ENCODE measurements around the gene ZNF778. TPM values are rescaled to one million over a fixed set of nuclear protein-coding genes. Genes with fewer than 3 reads are reported as not detected.

The ZNF778 gene
- total and polyA plus RNA-seq, 2 of the 13 experiments (the other 11 are each of a cell fraction or from before 2014, with no cell fraction given): 3.8 to 7.2 TPM

DNA sequence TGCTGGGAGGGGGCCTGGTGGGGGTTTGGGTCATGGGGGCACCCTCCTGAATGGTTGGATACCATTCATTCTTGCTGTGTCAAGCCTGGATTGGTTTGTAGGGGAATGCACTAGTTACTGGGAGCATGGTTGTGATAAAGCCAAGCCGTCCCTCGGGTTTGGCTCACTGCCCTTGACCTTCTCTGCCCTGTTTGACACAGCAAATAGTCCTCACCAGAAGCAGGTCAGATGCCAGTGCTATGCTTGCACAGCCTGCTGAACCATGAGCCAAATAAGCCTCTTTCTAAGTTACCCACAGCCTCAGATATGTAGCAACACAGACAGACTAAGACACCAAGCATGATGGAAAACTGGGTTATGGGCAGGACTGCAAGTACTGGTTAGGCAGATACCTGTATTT, 14.6 kb downstream of the ZNF778 start (continued):
- TF ChIP-seq, protein P1, sequence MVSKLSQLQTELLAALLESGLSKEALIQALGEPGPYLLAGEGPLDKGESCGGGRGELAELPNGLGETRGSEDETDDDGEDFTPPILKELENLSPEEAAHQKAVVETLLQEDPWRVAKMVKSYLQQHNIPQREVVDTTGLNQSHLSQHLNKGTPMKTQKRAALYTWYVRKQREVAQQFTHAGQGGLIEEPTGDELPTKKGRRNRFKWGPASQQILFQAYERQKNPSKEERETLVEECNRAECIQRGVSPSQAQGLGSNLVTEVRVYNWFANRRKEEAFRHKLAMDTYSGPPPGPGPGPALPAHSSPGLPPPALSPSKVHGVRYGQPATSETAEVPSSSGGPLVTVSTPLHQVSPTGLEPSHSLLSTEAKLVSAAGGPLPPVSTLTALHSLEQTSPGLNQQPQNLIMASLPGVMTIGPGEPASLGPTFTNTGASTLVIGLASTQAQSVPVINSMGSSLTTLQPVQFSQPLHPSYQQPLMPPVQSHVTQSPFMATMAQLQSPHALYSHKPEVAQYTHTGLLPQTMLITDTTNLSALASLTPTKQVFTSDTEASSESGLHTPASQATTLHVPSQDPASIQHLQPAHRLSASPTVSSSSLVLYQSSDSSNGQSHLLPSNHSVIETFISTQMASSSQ (IDR thresholded peaks at IDR 0.05; ENCODE audit: low read depth): no peak
- TF ChIP-seq, protein P1 (CRISPR knock-in tag; IDR thresholded peaks at IDR 0.05; ENCODE audit: borderline replicate concordance): no peak
- TF ChIP-seq, protein P2, sequence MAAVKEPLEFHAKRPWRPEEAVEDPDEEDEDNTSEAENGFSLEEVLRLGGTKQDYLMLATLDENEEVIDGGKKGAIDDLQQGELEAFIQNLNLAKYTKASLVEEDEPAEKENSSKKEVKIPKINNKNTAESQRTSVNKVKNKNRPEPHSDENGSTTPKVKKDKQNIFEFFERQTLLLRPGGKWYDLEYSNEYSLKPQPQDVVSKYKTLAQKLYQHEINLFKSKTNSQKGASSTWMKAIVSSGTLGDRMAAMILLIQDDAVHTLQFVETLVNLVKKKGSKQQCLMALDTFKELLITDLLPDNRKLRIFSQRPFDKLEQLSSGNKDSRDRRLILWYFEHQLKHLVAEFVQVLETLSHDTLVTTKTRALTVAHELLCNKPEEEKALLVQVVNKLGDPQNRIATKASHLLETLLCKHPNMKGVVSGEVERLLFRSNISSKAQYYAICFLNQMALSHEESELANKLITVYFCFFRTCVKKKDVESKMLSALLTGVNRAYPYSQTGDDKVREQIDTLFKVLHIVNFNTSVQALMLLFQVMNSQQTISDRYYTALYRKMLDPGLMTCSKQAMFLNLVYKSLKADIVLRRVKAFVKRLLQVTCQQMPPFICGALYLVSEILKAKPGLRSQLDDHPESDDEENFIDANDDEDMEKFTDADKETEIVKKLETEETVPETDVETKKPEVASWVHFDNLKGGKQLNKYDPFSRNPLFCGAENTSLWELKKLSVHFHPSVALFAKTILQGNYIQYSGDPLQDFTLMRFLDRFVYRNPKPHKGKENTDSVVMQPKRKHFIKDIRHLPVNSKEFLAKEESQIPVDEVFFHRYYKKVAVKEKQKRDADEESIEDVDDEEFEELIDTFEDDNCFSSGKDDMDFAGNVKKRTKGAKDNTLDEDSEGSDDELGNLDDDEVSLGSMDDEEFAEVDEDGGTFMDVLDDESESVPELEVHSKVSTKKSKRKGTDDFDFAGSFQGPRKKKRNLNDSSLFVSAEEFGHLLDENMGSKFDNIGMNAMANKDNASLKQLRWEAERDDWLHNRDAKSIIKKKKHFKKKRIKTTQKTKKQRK (IDR thresholded peaks at IDR 0.05; ENCODE audit: low read length): no peak
- peak; percentile 70 for TF ChIP-seq KDM6A (CRISPR knock-in tag; IDR thresholded peaks at IDR 0.05; ENCODE audit: low read depth)
- no peak for TF ChIP-seq ZMYM3 (CRISPR knock-in tag; IDR thresholded peaks at IDR 0.05)
- TF ChIP-seq ZFP82 (CRISPR knock-in tag; IDR thresholded peaks at IDR 0.05; ENCODE audit: borderline replicate concordance): no peak
- no peak for TF ChIP-seq ZNF460 (CRISPR knock-in tag; IDR thresholded peaks at IDR 0.05; ENCODE audit: borderline replicate concordance)
- TF ChIP-seq ONECUT2 (CRISPR knock-in tag; IDR thresholded peaks at IDR 0.05): no peak
- TF ChIP-seq, protein P3, sequence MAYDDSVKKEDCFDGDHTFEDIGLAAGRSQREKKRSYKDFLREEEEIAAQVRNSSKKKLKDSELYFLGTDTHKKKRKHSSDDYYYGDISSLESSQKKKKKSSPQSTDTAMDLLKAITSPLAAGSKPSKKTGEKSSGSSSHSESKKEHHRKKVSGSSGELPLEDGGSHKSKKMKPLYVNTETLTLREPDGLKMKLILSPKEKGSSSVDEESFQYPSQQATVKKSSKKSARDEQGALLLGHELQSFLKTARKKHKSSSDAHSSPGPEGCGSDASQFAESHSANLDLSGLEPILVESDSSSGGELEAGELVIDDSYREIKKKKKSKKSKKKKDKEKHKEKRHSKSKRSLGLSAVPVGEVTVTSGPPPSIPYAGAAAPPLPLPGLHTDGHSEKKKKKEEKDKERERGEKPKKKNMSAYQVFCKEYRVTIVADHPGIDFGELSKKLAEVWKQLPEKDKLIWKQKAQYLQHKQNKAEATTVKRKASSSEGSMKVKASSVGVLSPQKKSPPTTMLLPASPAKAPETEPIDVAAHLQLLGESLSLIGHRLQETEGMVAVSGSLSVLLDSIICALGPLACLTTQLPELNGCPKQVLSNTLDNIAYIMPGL (CRISPR knock-in tag; IDR thresholded peaks at IDR 0.05; ENCODE audit: borderline replicate concordance in 1 of 2, low read depth in 1 of 2): no peak
- TF ChIP-seq, protein P4, sequence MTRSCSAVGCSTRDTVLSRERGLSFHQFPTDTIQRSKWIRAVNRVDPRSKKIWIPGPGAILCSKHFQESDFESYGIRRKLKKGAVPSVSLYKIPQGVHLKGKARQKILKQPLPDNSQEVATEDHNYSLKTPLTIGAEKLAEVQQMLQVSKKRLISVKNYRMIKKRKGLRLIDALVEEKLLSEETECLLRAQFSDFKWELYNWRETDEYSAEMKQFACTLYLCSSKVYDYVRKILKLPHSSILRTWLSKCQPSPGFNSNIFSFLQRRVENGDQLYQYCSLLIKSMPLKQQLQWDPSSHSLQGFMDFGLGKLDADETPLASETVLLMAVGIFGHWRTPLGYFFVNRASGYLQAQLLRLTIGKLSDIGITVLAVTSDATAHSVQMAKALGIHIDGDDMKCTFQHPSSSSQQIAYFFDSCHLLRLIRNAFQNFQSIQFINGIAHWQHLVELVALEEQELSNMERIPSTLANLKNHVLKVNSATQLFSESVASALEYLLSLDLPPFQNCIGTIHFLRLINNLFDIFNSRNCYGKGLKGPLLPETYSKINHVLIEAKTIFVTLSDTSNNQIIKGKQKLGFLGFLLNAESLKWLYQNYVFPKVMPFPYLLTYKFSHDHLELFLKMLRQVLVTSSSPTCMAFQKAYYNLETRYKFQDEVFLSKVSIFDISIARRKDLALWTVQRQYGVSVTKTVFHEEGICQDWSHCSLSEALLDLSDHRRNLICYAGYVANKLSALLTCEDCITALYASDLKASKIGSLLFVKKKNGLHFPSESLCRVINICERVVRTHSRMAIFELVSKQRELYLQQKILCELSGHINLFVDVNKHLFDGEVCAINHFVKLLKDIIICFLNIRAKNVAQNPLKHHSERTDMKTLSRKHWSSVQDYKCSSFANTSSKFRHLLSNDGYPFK (CRISPR knock-in tag; IDR thresholded peaks at IDR 0.05; ENCODE audit: borderline replicate concordance): no peak
- TF ChIP-seq, protein P5, sequence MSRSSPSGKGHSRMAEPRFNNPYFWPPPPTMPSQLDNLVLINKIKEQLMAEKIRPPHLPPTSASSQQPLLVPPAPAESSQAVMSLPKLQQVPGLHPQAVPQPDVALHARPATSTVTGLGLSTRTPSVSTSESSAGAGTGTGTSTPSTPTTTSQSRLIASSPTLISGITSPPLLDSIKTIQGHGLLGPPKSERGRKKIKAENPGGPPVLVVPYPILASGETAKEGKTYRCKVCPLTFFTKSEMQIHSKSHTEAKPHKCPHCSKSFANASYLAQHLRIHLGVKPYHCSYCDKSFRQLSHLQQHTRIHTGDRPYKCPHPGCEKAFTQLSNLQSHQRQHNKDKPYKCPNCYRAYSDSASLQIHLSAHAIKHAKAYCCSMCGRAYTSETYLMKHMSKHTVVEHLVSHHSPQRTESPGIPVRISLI (CRISPR knock-in tag; IDR thresholded peaks at IDR 0.05; ENCODE audit: borderline replicate concordance): no peak
- no peak for TF ChIP-seq ZNF652 (CRISPR knock-in tag; IDR thresholded peaks at IDR 0.05; ENCODE audit: borderline replicate concordance, low read depth)
- TF ChIP-seq ZNF558 (CRISPR knock-in tag; IDR thresholded peaks at IDR 0.05; ENCODE audit: borderline replicate concordance): no peak; the same call in 1 of the 2 replicates
- no peak for TF ChIP-seq PHF5A (CRISPR knock-in tag; IDR thresholded peaks at IDR 0.05; ENCODE audit: low read depth, unreplicated experiment)
- TF ChIP-seq KDM3A (CRISPR knock-in tag; IDR thresholded peaks at IDR 0.05; ENCODE audit: low read depth): no peak; the same call in 1 of the 2 replicates
- no peak for TF ChIP-seq ZNF30 (CRISPR knock-in tag; IDR thresholded peaks at IDR 0.05)

Measured in HepG2 (cell line).